Stomach (tissue), 9 donors: Measurements from ENCODE around the gene URGCP. TPM values are rescaled to one million over a fixed set of nuclear protein-coding genes. Genes with fewer than 3 reads are reported as not detected.

Source experiments
- DNase-seq, 2 donors: peaks; one replicate each; pipeline versions ENCODE4 v3.0.0 to v3.0.0-alpha.2; 2013 to 2019
- H3K27ac ChIP-seq, 5 donors: fragments of 200-600 bp in 4 of 5; sonication (generic) in 4 of 5; one replicate each; pipeline ENCODE4 v1.5.1; 2013 to 2019; ENCODE audit warnings: mild to moderate bottlenecking in 1 of 5, moderate library complexity in 1 of 5
- H3K27me3 ChIP-seq, 3 donors: fragments of 200-600 bp; sonication (generic); one replicate each; pipeline ENCODE4 v1.5.1; 2017 to 2019; ENCODE audit warnings: mixed run types in 1 of 3
- H3K36me3 ChIP-seq, 4 donors: fragments of 200-600 bp; sonication (generic); 1 replicate in 3 of 4; 2 replicates in 1 of 4; pipeline ENCODE4 v1.5.1; 2016 to 2019
- H3K4me1 ChIP-seq, 4 donors: fragments of 200-600 bp; sonication (generic); one replicate each; pipeline ENCODE4 v1.5.1; 2016 to 2019
- H3K4me3 ChIP-seq, 4 donors: fragments of 200-600 bp; sonication (generic) in 3 of 4; one replicate each; pipeline ENCODE4 v1.5.1; 2016 to 2019; ENCODE audit warnings: mild to moderate bottlenecking in 1 of 4
- H3K9me3 ChIP-seq, 4 donors: fragments of 200-600 bp; sonication (generic); one replicate each; pipeline ENCODE4 v1.5.1; 2016 to 2019
- CTCF ChIP-seq, 7 experiments: fragments of 450-650 bp in 4 of 7; fragments of 200-600 bp in 3 of 7; sonication (generic) in 3 of 7; IDR thresholded peaks; one replicate each; pipeline ENCODE4 v1.5.1; 2016 to 2019; ENCODE audit warnings: antibody characterized with exemption in 7 of 7, control low read depth in 2 of 7, mild to moderate bottlenecking in 1 of 7
- EP300 ChIP-seq: sonication (generic); formaldehyde crosslinking; IDR thresholded peaks from one replicate; pipeline ENCODE4 v1.6.1; 2017; ENCODE audit warnings: antibody characterized with exemption
- POLR2A ChIP-seq, 4 donors: fragments of 450-650 bp; IDR thresholded peaks; one replicate each; pipeline ENCODE4 v1.6.1; 2016; ENCODE audit warnings: antibody characterized with exemption in 4 of 4, control low read depth in 2 of 4, mild to moderate bottlenecking in 1 of 4, moderate library complexity in 1 of 4
- POLR2AphosphoS5 ChIP-seq, 3 donors: sonication (generic); formaldehyde crosslinking; IDR thresholded peaks; one replicate each; pipeline ENCODE4 v1.6.1; 2016; ENCODE audit warnings: antibody characterized with exemption in 3 of 3
- WGBS, 5 donors: extraction: QIAGEN DNeasy Blood & Tissue Kit in 3 of 5; methylation state at CpG; one replicate each; pipeline versions ENCODE4 v1.1.5 to v1.1.7; 2013 to 2018; 5-methylcytosine and 5-hydroxymethylcytosine counted together
- intact Hi-C: fragments of 100-400 bp; cut with DNase I; formaldehyde crosslinking; loops from one replicate; pipeline ENCODE4 v1.15.1; 2023; ENCODE audit warnings: low total_unique reads
- polyA plus RNA-seq, 3 donors: library from polyadenylated mRNA; stranded (reverse); fragments of 200-250 nt; gene quantifications; one replicate each; pipeline ENCODE4 v1.2.3, GENCODE V29; 2013
- total RNA-seq, 5 donors: library from RNA; depleted of rRNA; stranded (reverse); fragments of >200 nt; gene quantifications; one replicate each; pipeline versions ENCODE4 v1.1.0 to v1.2.3, GENCODE V29; 2014 to 2016
- donor health status: healthy with polysubstance abuse.
- donor health status: Bipolar disorder and iron deficiency.
- donor health status: healthy.

Gene URGCP
- total and polyA plus RNA-seq, 8 donors: 10.8 to 47.3 (median 24.2) TPM

- H3K27ac ChIP-seq: no peak overlapping the region
- WGBS, 5 donors: 66 to 79% (median 77%) methylated on average over 5 of the region's 5 CpGs
- no peak for DNase-seq
- H3K4me1 ChIP-seq: peaks cover 0 to 7% (median 0%) of the 10 kb centered on the region in 4 donors
- TF ChIP-seq EP300 (no peak), POLR2A (IDR thresholded peaks at IDR 0.05) (no peak), POLR2AphosphoS5 (IDR thresholded peaks at IDR 0.05) (no peak), CTCF (IDR thresholded peaks at IDR 0.05) (no peak)
- H3K36me3 ChIP-seq: peaks cover 63 to 100% (median 92%) of the 10 kb centered on the region in 4 donors
- H3K27me3 ChIP-seq: no peaks in the 10 kb centered on the region
- H3K4me3 ChIP-seq: no peak overlapping the region
- intact Hi-C loops: no loop called here
- H3K9me3 ChIP-seq: no peaks in the 10 kb centered on the region
Observed at GRCh38 chr7:43880596-43880995, 25.8 kb downstream of the URGCP start.

GRCh38 chr7:43879477-43879876 lies 26.9 kb downstream of the URGCP start:
- peaks cover 0 to 7% (median 0%) of the 10 kb centered on the region in 4 donors for H3K4me1 ChIP-seq
- WGBS, 5 donors: 71 to 84% (median 82%) methylated on average over 2 of the region's 2 CpGs
- H3K27ac ChIP-seq: peak overlapping the region in 2 of 5 donors; percentile 5 to 10
- no peak for DNase-seq
- H3K27me3 ChIP-seq: no peaks in the 10 kb centered on the region
- TF ChIP-seq POLR2AphosphoS5 (IDR thresholded peaks at IDR 0.05) (no peak), EP300 (no peak), CTCF (IDR thresholded peaks at IDR 0.05) (no peak), POLR2A (IDR thresholded peaks at IDR 0.05) (no peak)
- H3K36me3 ChIP-seq: peaks cover 64 to 100% (median 92%) of the 10 kb centered on the region in 4 donors
- H3K4me3 ChIP-seq: no peak overlapping the region
- H3K9me3 ChIP-seq: no peaks in the 10 kb centered on the region
- intact Hi-C loops: no loop called here

GRCh38 chr7:43878867-43879266 lies 27.5 kb downstream of the URGCP start:
- Histone ChIP-seq H3K27ac (peak overlapping the region in 3 of 5 donors; percentile 5 to 12 (median 10)), H3K4me1 (peaks cover 0 to 7% (median 0%) of the 10 kb centered on the region in 4 donors), H3K36me3 (peaks cover 59 to 93% (median 86%) of the 10 kb centered on the region in 4 donors), H3K9me3 (no peaks in the 10 kb centered on the region), H3K27me3 (no peaks in the 10 kb centered on the region), H3K4me3 (no peak overlapping the region)
- no peak for DNase-seq
- TF ChIP-seq POLR2AphosphoS5 (IDR thresholded peaks at IDR 0.05) (no peak), POLR2A (IDR thresholded peaks at IDR 0.05) (no peak)
- intact Hi-C loops: no loop called here
- WGBS, 5 donors: 76 to 88% (median 85%) methylated on average over 4 to 5 of the region's 5 CpGs

GRCh38 chr7:43877968-43878864 lies 28.2 kb downstream of the URGCP start:
- H3K4me3 ChIP-seq: no peak overlapping the region
- WGBS, 5 donors: 87 to 93% (median 89%) methylated on average over 34 to 38 of the region's 38 CpGs
- no peaks in the 10 kb centered on the region for H3K27me3 ChIP-seq
- peak overlapping the region in 1 of 5 donors; percentile 12 for H3K27ac ChIP-seq
- DNase-seq: no peak
- peaks cover 0 to 13% (median under 1%) of the 10 kb centered on the region in 4 donors for H3K4me1 ChIP-seq
- H3K36me3 ChIP-seq: peaks cover 59 to 87% (median 82%) of the 10 kb centered on the region in 4 donors
- H3K9me3 ChIP-seq: no peaks in the 10 kb centered on the region
- intact Hi-C loops: no loop called here
- no peak for TF ChIP-seq POLR2A (IDR thresholded peaks at IDR 0.05)
- no peak for TF ChIP-seq CTCF (IDR thresholded peaks at IDR 0.05)
- no peak for TF ChIP-seq POLR2AphosphoS5 (IDR thresholded peaks at IDR 0.05)
- no peak for TF ChIP-seq EP300
